SK-N-SH treated with all-trans-retinoic acid at 6 μM for 48 hours (cell line): ENCODE measurements around the gene FLT1.

Source experiments
- ATAC-seq: fragments of 200-7000 bp; cut with Tn5 transposase; 3 replicates; pipeline ENCODE4 v1.9.1; 2020; ENCODE audit warnings: mild to moderate bottlenecking, moderate library complexity
- ARNTL ChIP-seq: fragments of 450-650 bp; formaldehyde crosslinking; IDR thresholded peaks from 2 replicates; pipeline ENCODE4 v1.5.0; 2020; ENCODE audit warnings: low read depth, mild to moderate bottlenecking, moderate library complexity, borderline replicate concordance
- BACH2 ChIP-seq: fragments of 250-450 bp; sonication (Bioruptor Pico); IDR thresholded peaks from 2 replicates; pipeline ENCODE4 v1.9.0; 2021; ENCODE audit warnings: mild to moderate bottlenecking, borderline replicate concordance
- CREB5 ChIP-seq: fragments of 250-450 bp; sonication (Bioruptor Pico); IDR thresholded peaks from 2 replicates; pipeline ENCODE4 v1.5.1; 2020; ENCODE audit warnings: low read depth, mild to moderate bottlenecking, moderate library complexity
- CSDC2 ChIP-seq: fragments of 250-450 bp; sonication (Bioruptor Pico); IDR thresholded peaks from 2 replicates; pipeline ENCODE4 v1.5.0; 2020; ENCODE audit warnings: mild to moderate bottlenecking, moderate library complexity
- CSRNP3 ChIP-seq: fragments of 250-450 bp; sonication (Bioruptor Pico); IDR thresholded peaks from 2 replicates; pipeline ENCODE4 v1.5.1; 2021; ENCODE audit warnings: mild to moderate bottlenecking, moderate library complexity
- ESRRG ChIP-seq: fragments of 250-450 bp; sonication (Bioruptor Pico); IDR thresholded peaks from 2 replicates; pipeline ENCODE4 v1.6.1; 2021; ENCODE audit warnings: mild to moderate bottlenecking
- GLIS3 ChIP-seq: fragments of 250-450 bp; sonication (Bioruptor Pico); IDR thresholded peaks from 2 replicates; pipeline ENCODE4 v1.5.0; 2020; ENCODE audit warnings: mild to moderate bottlenecking, moderate library complexity
- ISL1 ChIP-seq: fragments of 250-450 bp; sonication (Bioruptor Pico); IDR thresholded peaks from 2 replicates; pipeline ENCODE4 v2.1.2; 2022; ENCODE audit warnings: mild to moderate bottlenecking, moderate library complexity
- OSR1 ChIP-seq: fragments of 250-450 bp; sonication (Bioruptor Pico); IDR thresholded peaks from 2 replicates; pipeline ENCODE4 v1.8.0; 2022; ENCODE audit warnings: moderate library complexity, mild to moderate bottlenecking, inconsistent platforms
- PATZ1 ChIP-seq: fragments of 250-450 bp; sonication (Bioruptor Pico); IDR thresholded peaks from 2 replicates; pipeline ENCODE4 v1.8.0; 2020; ENCODE audit warnings: mild to moderate bottlenecking, moderate library complexity, borderline replicate concordance
- POU6F1 ChIP-seq: fragments of 250-450 bp; sonication (Bioruptor Pico); IDR thresholded peaks from 2 replicates; pipeline ENCODE4 v1.8.0; 2021; ENCODE audit warnings: low read depth, mild to moderate bottlenecking, moderate library complexity, borderline replicate concordance
- RARB ChIP-seq: fragments of 250-450 bp; sonication (Bioruptor Pico); IDR thresholded peaks from 2 replicates; pipeline ENCODE4 v1.8.0; 2021; ENCODE audit warnings: mild to moderate bottlenecking, moderate library complexity
- SNAI2 ChIP-seq: fragments of 250-450 bp; sonication (Bioruptor Pico); IDR thresholded peaks from 2 replicates; pipeline ENCODE4 v1.5.0; 2020; ENCODE audit warnings: mild to moderate bottlenecking, moderate library complexity
- TCF4 ChIP-seq: fragments of 250-450 bp; sonication (Bioruptor Pico); IDR thresholded peaks from 2 replicates; pipeline ENCODE4 v1.8.0; 2021; ENCODE audit warnings: mild to moderate bottlenecking, moderate library complexity, borderline replicate concordance
- TOX ChIP-seq: fragments of 250-450 bp; sonication (Bioruptor Pico); IDR thresholded peaks from 2 replicates; pipeline ENCODE4 v1.8.0; 2021; ENCODE audit warnings: mild to moderate bottlenecking, moderate library complexity, borderline replicate concordance
- TSHZ2 ChIP-seq: fragments of 250-450 bp; sonication (Bioruptor Pico); IDR thresholded peaks from 2 replicates; pipeline ENCODE4 v1.5.0; 2020; ENCODE audit warnings: mild to moderate bottlenecking, moderate library complexity
- ZC3H10 ChIP-seq: fragments of 250-450 bp; sonication (Bioruptor Pico); IDR thresholded peaks from 2 replicates; pipeline ENCODE4 v1.5.1; 2021; ENCODE audit warnings: mild to moderate bottlenecking, moderate library complexity
- ZFP3 ChIP-seq: fragments of 250-450 bp; sonication (Bioruptor Pico); IDR thresholded peaks from 2 replicates; pipeline ENCODE4 v1.5.0; 2020; ENCODE audit warnings: mild to moderate bottlenecking, moderate library complexity
- ZFP30 ChIP-seq: fragments of 450-650 bp; formaldehyde crosslinking; IDR thresholded peaks from 2 replicates; pipeline ENCODE4 v1.5.0; 2022; ENCODE audit warnings: mild to moderate bottlenecking, moderate library complexity
- ZNF565 ChIP-seq: fragments of 450-650 bp; formaldehyde crosslinking; conservative IDR thresholded peaks from 2 replicates; pipeline ENCODE4 v1.5.0; 2020; ENCODE audit warnings: low read depth, mild to moderate bottlenecking, moderate library complexity
- ZNF8 ChIP-seq: fragments of 450-650 bp; formaldehyde crosslinking; IDR thresholded peaks from 2 replicates; pipeline ENCODE4 v1.5.0; 2020; ENCODE audit warnings: mild to moderate bottlenecking, moderate library complexity

The FLT1 gene

GRCh38 chr13:28325022-28325421 is 169.9 kb downstream of the FLT1 start:
- ATAC-seq: no peak
- no peak for TF ChIP-seq ZNF8
- TF ChIP-seq OSR1 (CRISPR knock-in tag): no peak
- TF ChIP-seq ZFP3 (CRISPR knock-in tag): no peak
- no peak for TF ChIP-seq GLIS3
- no peak for TF ChIP-seq ZC3H10 (CRISPR knock-in tag)
- TF ChIP-seq TCF4: no peak
- TF ChIP-seq ISL1 (CRISPR knock-in tag): no peak
- TF ChIP-seq POU6F1: no peak

- no peak for TF ChIP-seq ARNTL (CRISPR knock-in tag)
- TF ChIP-seq GLIS3: no peak
- no peak for TF ChIP-seq TOX
- no peak for TF ChIP-seq POU6F1
- no peak for TF ChIP-seq ISL1 (CRISPR knock-in tag)
- ATAC-seq: peak; percentile 92
These were observed 170.6 kb downstream of the FLT1 start for GRCh38 chr13:28324181-28324789.

- no peak for TF ChIP-seq CSRNP3 (CRISPR knock-in tag)
- TF ChIP-seq ISL1 (CRISPR knock-in tag): no peak
- TF ChIP-seq BACH2 (CRISPR knock-in tag): no peak
- TF ChIP-seq CSDC2 (CRISPR knock-in tag): no peak
- TF ChIP-seq SNAI2 (CRISPR knock-in tag): no peak
- TF ChIP-seq TOX: no peak
- TF ChIP-seq RARB (CRISPR knock-in tag): no peak
- TF ChIP-seq GLIS3: no peak
- no peak for TF ChIP-seq ZNF565
- no peak for TF ChIP-seq ARNTL (CRISPR knock-in tag)
- no peak for TF ChIP-seq PATZ1 (CRISPR knock-in tag)
- TF ChIP-seq ZNF8: no peak
- no peak for ATAC-seq
These were observed 172.5 kb downstream of the FLT1 start for GRCh38 chr13:28322256-28322905.

- no peak for TF ChIP-seq OSR1 (CRISPR knock-in tag)
- TF ChIP-seq ARNTL (CRISPR knock-in tag): no peak
- no peak for TF ChIP-seq ZNF565
- TF ChIP-seq RARB (CRISPR knock-in tag): no peak
- TF ChIP-seq POU6F1: no peak
- TF ChIP-seq ESRRG: no peak
- no peak for TF ChIP-seq ZFP30
- no peak for TF ChIP-seq ZFP3 (CRISPR knock-in tag)
- TF ChIP-seq TSHZ2 (CRISPR knock-in tag): no peak
- TF ChIP-seq CREB5 (CRISPR knock-in tag): no peak
- no peak for TF ChIP-seq ZC3H10 (CRISPR knock-in tag)
- TF ChIP-seq GLIS3: no peak
- ATAC-seq: no peak
These were observed 173.2 kb downstream of the FLT1 start for GRCh38 chr13:28321756-28322155.
